HG03097 (cell line): Measurements from ENCODE around the gene KCND3.

Experiments
- ATAC-seq: cut with Tn5 transposase; IDR thresholded peaks from one replicate; pipeline ENCODE4 v1.9.1; 2021; ENCODE audit not compliant: unreplicated experiment, low FRiP score

Gene KCND3

DNA sequence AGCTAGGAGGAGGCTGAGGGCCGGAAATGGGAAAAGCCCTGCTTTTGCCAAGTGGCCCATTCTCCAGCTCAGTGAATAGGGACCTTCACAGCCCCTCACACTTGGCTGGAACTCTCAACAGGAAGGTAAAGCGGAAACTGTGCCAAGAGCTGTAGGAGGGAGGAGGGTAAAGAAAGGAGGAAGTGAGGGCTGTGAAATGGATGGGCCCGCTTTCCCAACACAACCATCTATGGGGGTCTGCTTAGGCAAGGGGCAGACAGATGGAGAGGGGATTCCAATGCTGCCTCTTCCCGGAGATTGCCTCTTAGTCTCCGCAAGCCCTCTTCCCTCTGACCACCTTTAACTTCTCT lies 255.5 kb downstream of the KCND3 start:
- no peak for ATAC-seq

DNA sequence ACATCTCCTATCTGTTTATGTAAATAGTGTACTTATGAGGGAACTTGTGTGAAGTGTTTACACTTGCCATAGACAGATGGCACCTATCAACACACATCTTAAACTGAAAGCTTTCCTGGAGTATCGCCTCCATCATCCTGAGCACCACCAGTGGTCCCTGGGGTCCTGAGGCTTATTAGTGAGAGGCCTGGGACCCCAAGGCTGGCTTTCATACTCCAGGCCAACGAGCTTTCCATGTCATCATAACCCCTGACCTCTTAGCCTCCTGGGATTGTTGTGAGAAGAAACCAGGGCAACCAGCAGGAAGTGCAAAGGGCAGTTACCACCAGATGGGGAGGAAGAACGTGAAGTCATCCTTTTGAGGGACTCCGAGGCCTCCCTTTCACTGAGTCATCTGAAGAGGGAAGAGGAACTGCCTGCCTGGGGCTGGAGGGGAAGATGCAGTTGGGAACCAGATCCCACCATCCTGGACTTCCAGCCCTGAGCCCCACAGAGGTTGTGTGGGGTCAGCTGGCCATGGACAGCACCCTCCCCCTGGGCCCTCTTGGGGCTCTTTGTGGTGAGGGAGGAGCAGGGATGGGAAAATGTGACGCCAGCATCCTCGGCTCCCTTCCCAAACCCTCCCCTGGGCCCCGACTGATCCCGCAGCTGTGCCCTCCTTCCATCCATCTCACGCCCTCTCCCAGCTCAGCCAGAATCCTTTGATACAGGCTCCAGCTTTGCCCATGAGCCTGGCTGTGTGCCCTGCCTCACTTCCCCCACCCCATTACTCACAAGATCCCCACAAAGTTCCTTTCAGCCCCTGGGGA lies 256.1 kb downstream of the KCND3 start:
- ATAC-seq: no peak

DNA sequence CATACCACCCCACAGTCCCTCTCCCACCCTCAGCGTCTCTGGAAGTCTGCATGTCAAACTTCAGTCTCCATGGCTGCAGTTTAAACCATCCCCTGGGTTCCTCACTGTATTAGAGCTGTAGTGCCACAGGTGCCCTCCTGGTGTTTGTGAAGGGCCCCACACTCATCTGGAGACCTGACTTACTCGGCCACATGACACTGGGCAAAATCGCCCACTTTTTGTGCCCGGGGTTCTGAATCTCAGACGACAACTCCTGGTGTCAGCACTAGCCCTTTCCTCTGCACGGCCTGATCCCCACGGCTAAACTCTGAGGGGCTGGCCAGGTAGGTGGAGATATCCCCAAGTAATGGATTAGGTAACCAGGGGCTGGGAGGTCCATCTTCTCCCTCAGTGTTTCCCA lies 256.8 kb downstream of the KCND3 start:
- no peak for ATAC-seq

DNA sequence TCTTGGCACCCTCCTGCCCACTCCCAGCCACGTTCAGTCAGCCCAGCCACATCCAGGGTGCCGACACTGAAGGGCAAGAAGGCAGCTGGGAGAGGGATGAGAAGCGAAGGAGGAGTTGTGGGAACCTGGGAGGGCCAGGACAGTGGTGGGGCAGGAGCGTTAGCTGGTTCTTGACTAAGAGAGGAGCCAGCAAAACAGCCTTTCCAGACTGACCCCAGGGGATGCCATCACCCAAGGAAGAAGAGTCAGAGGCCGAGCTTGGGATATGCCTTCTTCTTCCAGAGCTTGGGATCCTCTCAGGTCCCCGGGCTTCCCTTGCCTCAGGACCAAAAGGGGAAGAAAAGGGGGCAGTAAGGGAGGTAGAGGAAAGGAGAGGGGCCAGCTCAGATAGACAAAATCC lies 257.5 kb downstream of the KCND3 start:
- ATAC-seq: no peak

DNA sequence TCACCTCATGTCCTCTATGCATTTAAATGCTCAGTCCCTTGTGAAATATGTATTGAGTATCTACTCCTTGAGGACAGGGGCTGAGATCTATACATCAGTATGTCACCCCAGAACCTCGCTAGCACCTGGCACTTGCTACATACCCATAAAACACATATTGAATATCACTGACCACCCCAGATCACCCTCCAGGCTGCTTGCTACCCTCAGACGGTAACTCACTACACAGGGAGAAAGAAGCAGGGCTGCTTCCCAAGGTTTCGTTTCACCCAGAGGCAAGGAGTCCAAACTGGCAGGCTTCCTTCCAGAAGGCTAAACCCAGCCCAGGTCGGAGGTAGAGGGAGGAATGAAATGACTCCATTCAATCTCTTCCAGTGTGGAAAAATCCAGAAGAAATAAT lies 258.8 kb downstream of the KCND3 start:
- ATAC-seq: no peak

DNA sequence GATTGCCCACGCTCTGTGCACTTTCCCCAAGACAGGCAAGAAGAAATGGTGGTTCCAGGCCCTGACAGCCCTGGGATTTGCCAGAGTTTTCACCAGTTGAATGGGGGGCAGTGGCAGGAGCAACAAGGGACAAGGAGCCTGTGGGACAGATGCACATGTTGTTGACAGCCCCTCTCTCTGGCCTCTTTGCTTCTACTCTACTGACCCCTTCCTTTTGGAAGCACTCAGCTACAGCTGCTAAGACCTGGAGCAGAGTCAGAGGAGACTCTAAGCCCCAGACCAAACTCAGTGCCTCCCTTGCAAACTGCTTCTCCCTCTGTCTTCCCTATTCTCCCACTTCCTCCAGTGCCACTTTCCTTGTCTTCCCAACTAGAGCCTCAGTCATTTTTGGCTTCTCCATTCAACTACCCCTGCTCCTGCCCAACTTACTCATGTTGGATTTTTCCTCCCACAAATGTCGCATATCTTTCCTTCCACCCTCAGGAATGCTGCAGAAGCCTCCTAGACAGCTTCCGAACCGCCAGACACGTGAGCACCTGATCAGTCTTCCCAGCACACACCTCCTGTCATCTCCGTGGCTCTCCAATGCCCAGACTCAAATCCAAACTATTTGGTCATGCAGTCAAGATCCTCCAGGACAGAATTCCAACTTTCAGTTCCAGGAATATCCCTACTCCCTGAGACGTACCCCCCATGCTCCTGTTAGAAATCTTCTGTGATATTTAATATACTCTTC lies 259.4 kb downstream of the KCND3 start:
- no peak for ATAC-seq

DNA sequence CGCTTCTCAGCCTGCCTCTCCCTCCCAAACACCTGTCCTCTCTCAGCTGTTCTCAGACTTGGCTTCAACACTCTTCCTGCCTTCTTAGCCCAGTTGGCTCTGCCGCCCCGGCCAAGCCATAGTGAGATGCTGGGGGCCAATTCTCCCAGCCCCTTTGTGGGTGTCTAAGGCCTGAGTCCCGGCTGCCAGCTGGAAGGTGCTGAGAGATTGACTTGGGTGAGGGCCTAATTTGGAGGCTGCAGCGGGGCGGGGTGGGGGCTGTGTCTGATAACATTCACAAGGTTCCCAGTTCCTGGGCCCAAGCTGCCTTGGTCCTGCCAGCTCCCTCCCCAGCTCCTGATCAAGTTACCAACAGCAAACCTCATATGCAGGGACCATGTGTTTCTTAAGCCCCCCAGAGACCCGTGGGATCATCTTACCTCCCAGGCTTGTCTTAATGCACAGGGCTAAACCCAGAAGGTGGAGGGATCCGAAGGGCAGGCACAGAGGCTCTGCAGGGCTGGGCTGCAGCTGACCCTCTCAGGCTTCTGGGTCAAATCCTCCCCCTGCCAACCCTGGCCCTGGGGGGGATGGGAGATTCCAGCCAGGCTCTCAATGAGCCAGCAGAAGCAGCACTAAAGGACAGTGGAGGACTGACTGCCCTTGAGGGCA lies 260.1 kb downstream of the KCND3 start:
- no peak for ATAC-seq

DNA sequence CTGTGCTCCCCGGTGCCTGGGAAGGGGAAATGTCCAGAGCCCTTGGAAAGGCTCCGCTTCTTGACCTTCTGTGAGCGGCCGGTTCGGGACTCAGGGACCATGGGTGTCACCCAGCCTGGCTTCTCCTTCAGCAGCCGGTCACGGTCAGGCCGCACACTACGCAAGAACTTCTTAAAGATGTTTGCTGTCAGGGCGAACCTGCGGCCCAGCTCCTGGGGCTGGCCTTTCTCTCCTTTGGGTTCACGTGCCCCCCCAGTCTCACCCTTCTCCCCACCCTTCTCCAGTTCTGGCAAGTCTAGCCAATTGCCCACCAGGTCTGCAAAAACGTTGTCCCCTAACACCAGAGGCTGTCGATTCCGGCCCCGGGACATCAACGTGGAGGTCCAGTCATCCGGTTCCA lies 262.4 kb downstream of the KCND3 start:
- no peak for ATAC-seq

DNA sequence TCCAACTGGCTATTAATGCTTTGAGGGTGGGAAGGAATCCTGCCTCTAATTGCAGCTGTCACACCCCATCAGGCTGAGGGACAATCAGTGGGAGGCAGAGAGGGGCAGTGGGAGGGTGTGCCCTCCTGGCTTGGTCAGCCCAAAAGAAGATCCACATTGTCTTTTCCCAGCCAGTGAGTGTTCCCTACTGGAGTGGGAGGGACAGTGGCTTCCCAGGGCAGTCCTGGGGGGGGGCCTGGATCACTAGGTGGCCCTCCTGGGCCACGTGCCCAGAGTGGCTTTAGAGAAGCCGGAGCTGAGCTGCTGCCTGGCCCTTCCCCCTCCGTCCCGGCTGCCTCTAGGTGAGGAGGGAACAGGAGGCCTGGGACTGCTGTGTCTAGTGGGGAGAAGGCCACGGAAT lies 264.3 kb downstream of the KCND3 start:
- no peak for ATAC-seq

DNA sequence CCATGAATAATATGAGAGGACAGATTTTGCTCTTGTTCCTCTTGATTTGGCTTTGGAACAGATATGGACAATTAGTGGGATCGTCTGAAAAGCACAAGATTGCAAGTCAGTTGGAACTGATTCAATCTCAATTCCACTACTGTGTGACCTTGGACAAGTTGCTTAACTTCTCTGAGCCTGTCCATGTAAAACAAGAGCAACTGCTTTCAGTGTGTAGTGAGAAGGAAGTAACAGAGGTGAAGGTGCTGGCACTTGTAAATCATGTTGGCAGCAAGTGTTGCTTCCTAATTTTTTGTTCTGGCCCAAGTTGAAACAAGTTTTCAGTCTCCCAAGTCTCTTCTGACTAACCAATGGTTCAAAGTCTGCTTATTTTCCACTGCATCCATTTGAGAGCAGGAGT lies 265.6 kb downstream of the KCND3 start:
- no peak for ATAC-seq

DNA sequence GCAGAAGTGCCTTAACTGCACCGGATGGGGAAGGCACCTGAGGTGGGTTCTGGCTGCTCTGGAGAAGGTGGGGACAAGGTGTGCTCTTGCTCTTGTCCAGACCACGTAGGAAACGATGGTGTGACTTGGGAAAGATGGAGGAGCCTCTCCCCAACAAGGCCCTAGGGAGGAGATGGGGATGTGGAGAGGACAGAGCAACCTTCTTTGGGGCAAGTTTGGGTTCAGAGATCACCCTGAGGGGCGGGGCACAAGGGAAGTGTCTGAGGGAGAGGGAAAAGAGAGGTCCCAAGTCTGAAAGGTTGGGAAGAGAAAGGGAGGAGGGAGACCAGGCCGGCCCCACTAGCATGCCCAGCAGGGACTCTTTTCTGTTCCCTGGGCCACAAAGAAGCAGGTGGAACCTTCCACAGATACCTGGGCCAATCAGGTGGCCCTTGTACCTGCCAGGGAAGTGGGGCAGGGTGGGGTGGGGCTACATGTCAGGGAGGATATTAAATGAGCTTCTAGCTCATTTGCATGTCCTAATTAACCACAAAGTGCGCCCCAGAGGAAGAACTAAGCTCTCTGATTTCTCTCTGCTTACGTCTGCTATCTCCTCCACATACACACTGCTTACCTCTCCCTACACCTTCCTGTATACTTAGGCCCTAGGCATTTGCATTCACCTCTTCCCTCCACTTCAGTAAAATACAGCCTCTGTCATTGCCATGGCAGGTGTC lies 266.2 kb downstream of the KCND3 start:
- no peak for ATAC-seq

DNA sequence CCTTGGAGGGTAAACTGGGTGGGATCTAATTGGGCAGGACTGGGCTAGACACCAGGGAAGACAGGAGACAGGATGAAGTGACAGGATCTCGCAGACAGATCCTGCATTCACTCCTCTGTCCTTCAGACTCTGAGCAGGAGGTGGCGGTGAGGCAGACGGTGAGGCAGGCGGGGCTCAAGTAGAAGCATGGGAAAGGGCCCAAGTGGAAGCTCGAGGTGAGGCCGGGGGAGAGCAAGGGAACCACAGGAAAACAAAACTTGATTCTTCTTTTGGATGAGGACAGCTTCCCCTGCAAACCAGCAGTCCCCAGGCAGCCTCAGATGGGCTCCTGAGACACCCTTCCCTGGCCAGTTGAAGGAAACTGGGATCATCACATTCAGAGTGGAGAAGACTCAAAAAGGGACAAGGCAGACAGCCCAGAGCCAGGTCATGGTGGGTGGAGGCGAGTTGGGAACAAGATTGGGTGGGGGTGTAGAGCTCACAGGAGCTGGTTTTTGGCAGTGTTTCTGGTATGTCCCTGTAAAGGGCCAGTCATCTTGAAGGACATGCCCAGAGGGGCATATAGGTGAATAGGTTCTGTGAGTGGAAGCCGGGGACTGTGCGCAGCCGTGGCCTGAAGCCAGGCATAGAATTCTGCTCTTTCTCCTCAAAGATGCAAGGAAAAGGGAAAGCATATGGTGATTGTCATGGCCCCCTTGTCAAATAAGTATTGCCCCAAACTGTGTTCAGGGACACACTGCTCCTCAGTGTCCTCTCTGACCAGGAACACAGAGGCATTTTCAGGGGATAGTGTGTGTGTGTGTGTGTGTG lies 268.3 kb downstream of the KCND3 start:
- ATAC-seq: no peak
